Fibroblast of villous mesenchyme (primary cell): ENCODE results near the gene CIAPIN1. TPM values are rescaled to one million over a fixed set of nuclear protein-coding genes. Genes with fewer than 3 reads are reported as not detected.

Experiments
- DNase-seq: peaks from one replicate; pipeline ENCODE4 v3.0.0-alpha.2; 2010; ENCODE audit warnings: low read depth
- H3K4me3 ChIP-seq: 2 replicates; pipeline ENCODE4 v1.5.1; 2011; ENCODE audit warnings: low read depth, mild to moderate bottlenecking, low read length
- total RNA-seq: library from RNA; depleted of rRNA; stranded (reverse); fragments of >200 nt; gene quantifications from 2 replicates; pipeline ENCODE4 v1.2.3, GENCODE V29; 2012
- TF ChIP-seq, protein P1 (sequence below): IDR thresholded peaks from 2 replicates; pipeline ENCODE4 v1.5.1; 2012; ENCODE audit warnings: low read depth, mild to moderate bottlenecking, low read length; ENCODE audit not compliant: insufficient read depth

Gene CIAPIN1
- total RNA-seq, 1 donor: 62.6 TPM

DNA sequence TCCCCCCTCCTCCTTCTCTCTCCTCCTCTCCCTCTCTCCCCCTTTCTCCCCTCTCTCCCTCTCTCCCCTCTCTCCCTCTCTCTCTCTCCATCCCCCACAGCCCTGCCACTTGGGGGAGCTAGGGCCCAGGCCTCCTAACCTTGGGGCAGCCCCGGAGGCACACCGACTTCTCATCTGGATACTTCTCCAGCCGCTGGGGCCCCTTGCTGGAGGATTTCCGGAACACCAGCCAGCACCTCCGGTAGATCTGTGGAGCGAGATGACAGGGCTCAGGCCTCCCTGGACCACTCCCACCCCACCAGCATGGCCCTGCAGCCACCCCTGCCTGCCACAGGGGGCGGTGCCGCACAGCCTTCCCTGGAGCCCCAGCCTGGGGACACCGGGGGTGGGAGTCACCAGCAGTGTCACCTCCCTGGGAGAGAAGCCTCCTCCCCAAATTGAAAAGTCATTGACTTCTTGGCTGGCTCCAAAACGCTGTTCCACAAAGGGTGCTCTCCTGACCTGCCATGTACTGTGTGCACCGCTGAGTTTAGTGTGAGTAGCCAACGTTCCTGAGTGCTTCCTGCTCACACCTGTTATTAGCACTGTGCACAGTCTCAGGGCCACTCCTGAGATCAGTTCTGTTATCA, 28.6 kb upstream of the CIAPIN1 start:
- no peak overlapping the region for H3K4me3 ChIP-seq
- TF ChIP-seq, protein P1, sequence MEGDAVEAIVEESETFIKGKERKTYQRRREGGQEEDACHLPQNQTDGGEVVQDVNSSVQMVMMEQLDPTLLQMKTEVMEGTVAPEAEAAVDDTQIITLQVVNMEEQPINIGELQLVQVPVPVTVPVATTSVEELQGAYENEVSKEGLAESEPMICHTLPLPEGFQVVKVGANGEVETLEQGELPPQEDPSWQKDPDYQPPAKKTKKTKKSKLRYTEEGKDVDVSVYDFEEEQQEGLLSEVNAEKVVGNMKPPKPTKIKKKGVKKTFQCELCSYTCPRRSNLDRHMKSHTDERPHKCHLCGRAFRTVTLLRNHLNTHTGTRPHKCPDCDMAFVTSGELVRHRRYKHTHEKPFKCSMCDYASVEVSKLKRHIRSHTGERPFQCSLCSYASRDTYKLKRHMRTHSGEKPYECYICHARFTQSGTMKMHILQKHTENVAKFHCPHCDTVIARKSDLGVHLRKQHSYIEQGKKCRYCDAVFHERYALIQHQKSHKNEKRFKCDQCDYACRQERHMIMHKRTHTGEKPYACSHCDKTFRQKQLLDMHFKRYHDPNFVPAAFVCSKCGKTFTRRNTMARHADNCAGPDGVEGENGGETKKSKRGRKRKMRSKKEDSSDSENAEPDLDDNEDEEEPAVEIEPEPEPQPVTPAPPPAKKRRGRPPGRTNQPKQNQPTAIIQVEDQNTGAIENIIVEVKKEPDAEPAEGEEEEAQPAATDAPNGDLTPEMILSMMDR: peak; percentile 61
- peak; percentile 30 for DNase-seq

DNA sequence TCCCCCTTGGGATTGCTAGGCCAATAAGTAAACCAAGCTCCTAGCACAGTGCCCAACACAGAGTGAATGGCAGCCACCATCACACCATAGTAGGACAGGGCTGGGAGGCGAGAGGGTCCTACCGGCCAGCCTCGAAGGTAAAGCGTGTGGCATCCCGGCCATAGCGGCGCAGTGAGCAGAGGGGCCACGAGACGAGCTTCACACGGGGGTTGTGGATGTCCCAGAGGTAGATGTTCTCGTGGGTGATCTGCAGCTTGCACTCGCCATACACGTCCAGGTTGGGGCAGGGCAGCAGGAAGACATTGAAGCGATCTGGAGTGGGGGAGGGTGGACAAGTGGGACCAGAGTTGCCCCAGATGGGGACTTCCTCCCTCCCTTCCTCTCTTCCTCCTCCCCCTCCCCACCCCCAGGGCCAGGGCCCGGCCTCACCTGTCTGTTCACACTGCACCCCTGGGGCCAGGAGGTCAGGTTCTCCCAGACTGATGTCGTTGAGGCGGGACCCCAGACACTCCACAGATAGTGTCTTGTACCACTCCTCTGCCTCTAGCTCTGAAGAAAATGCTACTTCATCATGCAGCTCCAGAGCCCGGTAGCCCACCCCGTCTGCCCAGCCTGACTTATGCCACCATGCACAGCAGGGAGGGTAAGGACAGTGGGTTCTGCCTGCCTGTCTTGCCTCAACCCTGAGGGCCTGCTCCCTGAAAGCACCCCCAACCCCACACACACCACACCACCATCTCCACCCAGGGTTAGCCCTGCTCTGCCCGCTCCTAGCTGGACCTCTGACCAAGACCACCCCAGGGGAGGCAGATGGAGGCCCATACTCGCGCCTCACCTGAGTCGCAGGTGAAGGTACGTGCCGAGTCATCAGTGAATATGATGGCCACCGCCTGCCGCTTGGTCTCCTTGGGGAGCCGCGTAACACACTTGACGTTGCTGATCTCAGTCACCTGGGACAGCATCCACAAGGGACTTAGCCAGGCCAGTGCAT, 27.8 kb upstream of the CIAPIN1 start:
- TF ChIP-seq, protein P1: no peak
- DNase-seq: no peak

DNA sequence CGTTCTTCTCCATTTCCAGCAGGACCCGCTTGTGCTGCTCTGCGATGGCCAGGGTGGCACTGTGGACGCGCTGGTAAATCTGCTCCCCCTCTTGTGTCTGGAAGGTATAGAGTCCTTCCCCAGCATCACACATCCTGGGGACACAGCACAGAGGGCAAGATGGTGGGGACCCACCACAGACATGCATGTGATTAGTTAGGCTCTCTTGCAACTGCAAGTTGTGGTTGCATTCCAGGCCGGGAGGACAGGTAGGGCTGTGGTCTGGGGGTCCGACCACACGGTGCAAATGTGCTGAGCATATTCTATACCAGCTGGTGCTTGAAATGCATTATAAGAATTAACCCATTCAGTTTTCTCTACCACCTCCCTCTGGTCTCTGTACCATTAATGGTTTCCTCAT, 26.7 kb upstream of the CIAPIN1 start:
- no peak for DNase-seq
- TF ChIP-seq, protein P1: no peak
- no peak overlapping the region for H3K4me3 ChIP-seq

More for the DNA sequence above, 27.8 kb upstream of the CIAPIN1 start:
- H3K4me3 ChIP-seq: no peak overlapping the region

DNA sequence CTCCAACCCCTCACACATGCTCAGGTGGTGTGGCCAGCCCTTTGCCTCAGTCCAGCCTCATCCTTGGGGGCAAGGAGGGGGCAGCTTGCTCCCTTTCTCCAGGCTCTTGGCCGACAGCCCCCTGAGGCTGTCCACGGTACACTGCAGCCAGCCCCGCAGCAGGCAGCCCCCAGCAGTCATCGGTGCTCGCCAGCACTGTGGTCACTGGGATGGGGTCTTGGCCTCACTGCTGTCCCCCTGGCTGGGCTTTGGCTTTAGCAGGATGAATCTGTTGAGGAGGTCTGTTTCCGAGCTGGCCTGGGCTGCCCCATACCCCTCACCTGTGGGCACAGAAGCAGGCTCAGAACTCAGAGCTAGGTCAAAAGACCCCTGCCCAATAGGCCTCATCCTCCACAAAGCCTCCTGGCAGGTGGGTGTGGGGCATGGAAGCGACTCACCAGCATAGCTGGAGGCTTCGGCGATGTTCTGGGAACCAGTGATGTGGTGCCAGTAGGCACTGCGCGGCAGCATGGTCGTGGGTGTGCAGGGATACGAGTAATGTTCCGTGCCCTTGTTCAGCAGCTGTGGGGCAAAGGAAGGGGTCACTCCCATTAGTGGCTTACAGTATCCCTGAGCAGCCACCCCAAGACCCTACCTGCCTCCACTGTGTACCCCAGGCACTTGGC, 26.1 kb upstream of the CIAPIN1 start:
- TF ChIP-seq, protein P1: no peak
- no peak for DNase-seq
- no peak overlapping the region for H3K4me3 ChIP-seq

DNA sequence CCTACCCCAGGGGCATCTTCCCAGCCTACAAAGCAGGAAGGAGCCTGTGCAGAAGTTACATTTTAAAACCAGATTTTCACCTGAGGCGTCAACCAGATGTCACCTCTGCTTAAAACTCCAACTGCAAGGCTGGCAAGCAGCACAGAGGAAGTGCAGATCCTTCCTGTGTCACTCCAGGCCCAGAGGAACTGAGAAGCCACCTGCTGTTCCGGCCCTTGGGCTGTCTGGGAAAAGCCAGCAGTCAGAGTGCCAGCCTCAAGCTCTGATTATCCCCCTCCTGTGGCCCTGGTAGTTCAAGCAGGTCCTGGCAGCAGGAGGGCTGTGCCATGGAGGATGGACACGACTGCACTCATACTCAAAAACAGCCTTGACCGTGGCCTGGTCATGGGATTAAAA, 25.5 kb upstream of the CIAPIN1 start:
- no peak overlapping the region for H3K4me3 ChIP-seq
- no peak for DNase-seq
- TF ChIP-seq, protein P1: no peak

DNA sequence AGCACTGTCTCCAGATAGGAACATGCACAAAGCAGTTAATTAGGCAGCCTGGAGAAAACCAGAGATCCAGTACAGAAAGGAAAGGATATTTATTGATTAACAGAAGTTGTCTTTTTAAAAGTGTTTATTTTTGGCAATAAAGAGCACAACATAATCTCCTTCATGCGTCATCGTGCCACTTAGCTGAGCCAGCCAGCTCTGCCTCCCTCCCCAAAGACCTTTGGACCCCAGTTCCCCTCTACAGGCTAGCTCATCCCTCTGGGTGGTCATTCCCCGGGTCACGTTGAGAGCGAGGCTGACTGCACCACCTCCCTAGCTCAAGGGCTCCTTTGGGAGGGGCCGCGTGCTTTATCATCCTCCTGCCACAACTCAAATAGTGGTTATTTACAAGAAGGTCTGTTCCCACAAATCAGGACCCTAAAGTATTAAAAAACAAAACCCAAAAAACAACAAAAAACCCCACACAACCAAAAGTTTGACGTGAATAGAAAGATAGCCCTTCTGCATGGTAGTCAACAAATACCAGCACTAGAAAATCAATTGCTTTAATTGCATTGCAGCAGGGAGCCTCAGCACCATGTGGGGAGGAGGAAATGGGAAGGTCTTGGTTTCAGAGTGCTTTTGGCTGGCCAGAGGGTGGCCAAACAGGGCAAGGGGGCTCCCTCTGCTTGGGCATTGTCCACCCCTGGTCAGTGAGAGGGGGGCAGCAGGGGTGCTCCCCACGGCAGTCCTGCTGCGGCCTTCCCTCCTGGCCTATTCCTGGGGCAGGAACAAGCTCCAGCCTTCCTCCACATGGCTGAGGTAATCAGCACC, 24.9 kb upstream of the CIAPIN1 start:
- TF ChIP-seq, protein P1: no peak
- no peak overlapping the region for H3K4me3 ChIP-seq
- peak; percentile 31 for DNase-seq
